ENCODE results near the gene MT1E. TPM values are rescaled to one million over a fixed set of nuclear protein-coding genes. Genes with fewer than 3 reads are reported as not detected.

Gene MT1E
- polyA plus RNA-seq, 1 experiment, result 188 TPM

DNA sequence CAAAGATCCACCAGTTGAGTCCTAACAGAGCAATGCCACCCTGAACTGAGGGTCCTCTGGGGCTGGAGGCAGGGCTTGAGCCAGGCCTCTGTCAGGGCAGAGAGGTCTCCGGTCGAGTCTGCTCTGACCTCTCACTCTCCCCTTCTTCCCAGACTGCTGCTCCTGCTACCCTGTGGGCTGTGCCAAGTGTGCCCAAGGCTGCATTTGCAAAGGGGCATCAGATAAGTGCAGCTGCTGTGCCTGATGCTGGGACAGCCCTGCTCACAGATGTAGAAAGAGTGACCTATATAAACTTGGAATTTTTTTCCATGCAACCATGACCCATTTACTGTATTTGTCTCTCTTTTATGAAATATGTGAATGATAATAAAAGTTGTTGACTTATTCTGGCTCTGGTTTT lies 23.7 kb downstream of the MT1E start:
- Histone ChIP-seq H3K4me3 (ENCODE audit: low read depth, low read length) (no peak overlapping the region), H3K36me3 (ENCODE audit: control insufficient read depth, insufficient read depth, low read length) (no peaks in the 10 kb centered on the region), H3K27me3 (ENCODE audit: control insufficient read depth, insufficient read depth, low read length) (peaks cover 53% of the 10 kb centered on the region)
- TF ChIP-seq, protein P1, sequence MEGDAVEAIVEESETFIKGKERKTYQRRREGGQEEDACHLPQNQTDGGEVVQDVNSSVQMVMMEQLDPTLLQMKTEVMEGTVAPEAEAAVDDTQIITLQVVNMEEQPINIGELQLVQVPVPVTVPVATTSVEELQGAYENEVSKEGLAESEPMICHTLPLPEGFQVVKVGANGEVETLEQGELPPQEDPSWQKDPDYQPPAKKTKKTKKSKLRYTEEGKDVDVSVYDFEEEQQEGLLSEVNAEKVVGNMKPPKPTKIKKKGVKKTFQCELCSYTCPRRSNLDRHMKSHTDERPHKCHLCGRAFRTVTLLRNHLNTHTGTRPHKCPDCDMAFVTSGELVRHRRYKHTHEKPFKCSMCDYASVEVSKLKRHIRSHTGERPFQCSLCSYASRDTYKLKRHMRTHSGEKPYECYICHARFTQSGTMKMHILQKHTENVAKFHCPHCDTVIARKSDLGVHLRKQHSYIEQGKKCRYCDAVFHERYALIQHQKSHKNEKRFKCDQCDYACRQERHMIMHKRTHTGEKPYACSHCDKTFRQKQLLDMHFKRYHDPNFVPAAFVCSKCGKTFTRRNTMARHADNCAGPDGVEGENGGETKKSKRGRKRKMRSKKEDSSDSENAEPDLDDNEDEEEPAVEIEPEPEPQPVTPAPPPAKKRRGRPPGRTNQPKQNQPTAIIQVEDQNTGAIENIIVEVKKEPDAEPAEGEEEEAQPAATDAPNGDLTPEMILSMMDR (IDR thresholded peaks at IDR 0.05; ENCODE audit: insufficient read depth, low read depth, low read length), result no peak
- DNase-seq (ENCODE audit: low read depth), result no peak
- ChIA-PET CTCF (no interaction called here), POLR2A (no interaction called here)

DNA sequence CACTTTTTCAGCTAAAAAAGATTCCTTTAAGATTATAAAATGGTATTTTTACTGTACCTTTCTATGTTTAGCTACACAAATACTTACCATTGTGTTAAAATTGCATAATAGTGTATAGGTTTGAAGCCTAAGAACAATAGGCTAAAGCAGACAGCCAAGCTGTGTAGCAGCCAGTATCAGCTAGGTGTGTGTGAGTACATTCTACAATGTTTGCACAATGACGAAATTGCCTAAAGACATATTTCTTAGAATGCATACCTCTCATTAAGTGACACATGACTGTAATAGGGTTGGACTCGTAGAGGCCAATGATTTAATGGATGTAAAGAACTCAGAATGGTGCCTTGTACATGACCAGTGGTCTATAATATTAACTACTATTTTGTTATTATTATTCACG lies 24.2 kb downstream of the MT1E start:
- ChIA-PET CTCF (no interaction called here), POLR2A (no interaction called here)
- TF ChIP-seq, protein P1 (IDR thresholded peaks at IDR 0.05; ENCODE audit: insufficient read depth, low read depth, low read length), result no peak
- Histone ChIP-seq H3K27me3 (ENCODE audit: control insufficient read depth, insufficient read depth, low read length) (peaks cover 54% of the 10 kb centered on the region), H3K4me3 (ENCODE audit: low read depth, low read length) (no peak overlapping the region), H3K36me3 (ENCODE audit: control insufficient read depth, insufficient read depth, low read length) (no peaks in the 10 kb centered on the region)
- no peak for DNase-seq (ENCODE audit: low read depth)

DNA sequence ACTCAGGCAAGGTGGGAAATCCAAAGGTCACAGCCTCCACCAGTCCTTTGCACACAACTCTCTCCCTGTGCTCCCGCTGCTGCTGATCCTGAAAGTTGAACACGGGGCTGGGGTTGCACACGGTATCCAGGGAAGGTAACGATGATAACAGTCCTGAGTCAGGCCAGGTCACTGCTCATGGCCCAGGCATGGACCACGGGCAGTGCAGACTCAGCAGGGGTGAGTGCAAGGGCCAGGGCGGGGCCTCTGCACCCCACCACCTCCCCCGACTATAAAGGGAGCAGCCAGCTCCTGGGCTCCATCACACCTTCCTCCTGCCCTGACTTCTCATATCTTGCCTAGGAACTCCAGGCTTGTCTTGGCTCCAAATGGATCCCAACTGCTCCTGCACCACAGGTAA lies 26.0 kb downstream of the MT1E start, which contains the start of gene MT1B:
Gene MT1B (plus strand): TSS at position 301 of the 400 bp plus-strand sequence. CDS start 68 bp downstream, at position 369.
- TF ChIP-seq, protein P1 (IDR thresholded peaks at IDR 0.05; ENCODE audit: insufficient read depth, low read depth, low read length), result no peak
- DNase-seq (ENCODE audit: low read depth), result no peak
- Histone ChIP-seq H3K27me3 (ENCODE audit: control insufficient read depth, insufficient read depth, low read length) (peaks cover 41% of the 10 kb centered on the region), H3K4me3 (ENCODE audit: low read depth, low read length) (no peak within 1 kb of the TSS), H3K36me3 (ENCODE audit: control insufficient read depth, insufficient read depth, low read length) (no peaks in the 10 kb centered on the region)
- ChIA-PET POLR2A (no interaction called here), CTCF (no interaction called here)

DNA sequence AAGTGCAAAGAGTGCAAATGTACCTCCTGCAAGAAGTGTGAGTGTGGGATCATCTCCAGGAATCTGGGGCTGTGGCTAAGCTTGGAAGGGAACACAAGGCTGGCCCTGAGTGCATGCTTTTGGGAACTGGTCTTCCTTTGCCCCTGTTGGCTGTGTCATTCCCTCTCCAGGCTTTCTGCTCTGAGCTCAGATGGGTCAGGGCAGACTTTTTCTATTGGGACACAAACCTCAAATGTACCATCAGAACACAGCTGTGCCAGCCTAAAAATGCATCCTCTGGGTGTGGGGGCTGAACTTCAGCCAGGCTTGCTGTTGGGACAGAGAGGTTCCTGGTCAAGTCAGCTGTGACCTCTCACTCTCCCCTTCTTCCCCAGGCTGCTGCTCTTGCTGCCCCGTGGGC lies 27.0 kb downstream of the MT1E start:
- ChIA-PET CTCF (interaction anchor here (0.9 kb wide), 1 partner anchor 9 kb away, joined by 4 read pairs; no protein-coding TSS in a partner anchor), POLR2A (no interaction called here)
- H3K4me3 ChIP-seq (ENCODE audit: low read depth, low read length), result no peak overlapping the region
- TF ChIP-seq, protein P1 (IDR thresholded peaks at IDR 0.05; ENCODE audit: insufficient read depth, low read depth, low read length), result no peak
- H3K27me3 ChIP-seq (ENCODE audit: control insufficient read depth, insufficient read depth, low read length), result peaks cover 34% of the 10 kb centered on the region
- DNase-seq (ENCODE audit: low read depth), result no peak
- H3K36me3 ChIP-seq (ENCODE audit: control insufficient read depth, insufficient read depth, low read length), result no peaks in the 10 kb centered on the region

DNA sequence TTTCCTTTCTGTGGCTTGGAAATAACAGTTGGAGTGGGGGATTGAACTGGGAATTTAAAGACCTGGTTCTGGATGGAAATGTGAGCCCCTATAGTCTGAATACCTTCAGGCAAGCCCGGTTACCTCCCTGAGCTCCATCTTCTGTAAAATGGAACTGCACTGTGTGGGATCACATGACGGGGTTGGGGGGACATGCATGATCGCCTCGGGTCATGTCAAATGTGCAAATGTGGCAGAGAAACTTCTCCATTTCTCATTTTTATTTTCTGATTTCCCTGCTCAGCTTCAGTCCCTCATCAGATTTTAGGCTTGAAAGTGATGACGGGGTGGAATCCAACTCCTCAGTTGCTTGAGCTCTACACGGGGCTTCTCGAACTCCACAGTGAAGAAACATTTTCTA lies 27.6 kb downstream of the MT1E start:
- Histone ChIP-seq H3K36me3 (ENCODE audit: control insufficient read depth, insufficient read depth, low read length) (no peaks in the 10 kb centered on the region), H3K27me3 (ENCODE audit: control insufficient read depth, insufficient read depth, low read length) (peaks cover 30% of the 10 kb centered on the region), H3K4me3 (ENCODE audit: low read depth, low read length) (no peak overlapping the region)
- POLR2A ChIA-PET, result no interaction called here
- TF ChIP-seq, protein P1 (IDR thresholded peaks at IDR 0.05; ENCODE audit: insufficient read depth, low read depth, low read length), result no peak
- no peak for DNase-seq (ENCODE audit: low read depth)
- CTCF ChIA-PET, result interaction anchor here (1.3 kb wide), 1 partner anchor 10 kb away, joined by 3 read pairs; no protein-coding TSS in a partner anchor
